SK-N-SH (cell line): ENCODE measurements around the gene STIM2. TPM values are rescaled to one million over a fixed set of nuclear protein-coding genes. Genes with fewer than 3 reads are reported as not detected.

Source experiments
- CTCF ChIA-PET: fragments of 300-600, 350-600 bp; formaldehyde crosslinking; extraction: SDS; loops from one replicate; lab custom pipeline; 2021; lab: Yijun Ruan, JAX
- POLR2A ChIA-PET: fragments of 350-600 bp; sonication (Branson Sonifier 250); formaldehyde crosslinking; extraction: SDS; loops from one replicate; lab custom pipeline; 2020; ENCODE audit warnings: antibody characterized with exemption, inconsistent platforms; lab: Yijun Ruan, JAX
- DNase-seq: peaks from one replicate; pipeline ENCODE4 v3.0.0; 2012
- H2AFZ ChIP-seq: fragments of 200-600 bp; sonication (generic); 2 replicates; pipeline ENCODE4 v1.8.1; 2016; ENCODE audit warnings: antibody characterized with exemption, mild to moderate bottlenecking, low read depth
- H3F3A ChIP-seq: fragments of 200-600 bp; sonication (generic); replicated peaks from 2 replicates; pipeline ENCODE3; 2016; ENCODE audit warnings: antibody characterized with exemption, mild to moderate bottlenecking; ENCODE audit not compliant: insufficient read depth
- H3K27ac ChIP-seq, 2 experiments: fragments of 200-500 bp in 1 of 2; fragments of 200-600 bp in 1 of 2; sonication (Bioruptor generic) in 1 of 2; sonication (generic), shearing (Covaris generic) in 1 of 2; 2 replicates each; pipeline versions ENCODE4 v1.5.1 to v1.6.1; 2014 to 2016; ENCODE audit warnings: low read depth in 2 of 2, inconsistent platforms in 1 of 2, low read length in 1 of 2, mild to moderate bottlenecking in 1 of 2, mixed read lengths in 1 of 2
- H3K27me3 ChIP-seq: fragments of 200-600 bp; sonication (generic), shearing (Covaris generic); 2 replicates; pipeline ENCODE4 v1.6.1; 2016; ENCODE audit warnings: mixed run types; ENCODE audit not compliant: insufficient read depth
- H3K36me3 ChIP-seq, 2 experiments: fragments of 200-500 bp in 1 of 2; fragments of 200-600 bp in 1 of 2; sonication (Bioruptor generic) in 1 of 2; sonication (generic) in 1 of 2; replicated peaks in 1 of 2; 2 replicates each; pipeline versions ENCODE3 to v1.5.1; 2014 to 2016; ENCODE audit warnings: low read length in 1 of 2, mild to moderate bottlenecking in 1 of 2; ENCODE audit not compliant: insufficient read depth in 2 of 2, control insufficient read depth in 1 of 2
- H3K4me1 ChIP-seq, 2 experiments: fragments of 200-500 bp in 1 of 2; fragments of 200-600 bp in 1 of 2; sonication (Bioruptor generic) in 1 of 2; sonication (generic), shearing (Covaris generic) in 1 of 2; 2 replicates each; pipeline versions ENCODE4 v1.5.1 to v1.6.1; 2014 to 2016; ENCODE audit warnings: low read depth in 1 of 2, low read length in 1 of 2, mixed run types in 1 of 2; ENCODE audit not compliant: insufficient read depth in 2 of 2, control insufficient read depth in 1 of 2
- H3K4me2 ChIP-seq: fragments of 200-600 bp; sonication (generic), shearing (Covaris generic); 2 replicates; pipeline ENCODE4 v1.6.1; 2017; ENCODE audit warnings: mixed run types
- H3K4me3 ChIP-seq, 2 experiments: fragments of 200-500 bp in 1 of 2; fragments of 200-600 bp in 1 of 2; sonication (Bioruptor generic) in 1 of 2; sonication (generic), shearing (Covaris generic) in 1 of 2; 2 replicates each; pipeline versions ENCODE4 v1.5.1 to v1.8.1; 2014 to 2016; ENCODE audit warnings: low read depth in 2 of 2, inconsistent platforms in 1 of 2, low read length in 1 of 2, mild to moderate bottlenecking in 1 of 2, mixed read lengths in 1 of 2, moderate library complexity in 1 of 2
- H3K79me2 ChIP-seq: fragments of 200-600 bp; sonication (generic); 2 replicates; pipeline ENCODE4 v1.8.1; 2017; ENCODE audit warnings: mild to moderate bottlenecking; ENCODE audit not compliant: insufficient read depth
- H3K9ac ChIP-seq: fragments of 200-600 bp; sonication (generic); 2 replicates; pipeline ENCODE4 v1.6.1; 2017; ENCODE audit warnings: mixed run types
- H3K9me2 ChIP-seq: fragments of 200-600 bp; sonication (generic); 2 replicates; pipeline ENCODE4 v1.6.1; 2017; ENCODE audit warnings: mixed run types
- H3K9me3 ChIP-seq: fragments of 200-600 bp; sonication (generic); 2 replicates; pipeline ENCODE4 v1.6.1; 2017; ENCODE audit warnings: mixed run types, mild to moderate bottlenecking, moderate library complexity
- H4K20me1 ChIP-seq: fragments of 200-600 bp; sonication (generic); 2 replicates; pipeline ENCODE4 v1.6.1; 2017; ENCODE audit warnings: mild to moderate bottlenecking, mixed run types; ENCODE audit not compliant: insufficient read depth
- ELF1 ChIP-seq: IDR thresholded peaks from 2 replicates; pipeline ENCODE4 v1.4.0; 2012
- EP300 ChIP-seq, 2 experiments: IDR thresholded peaks; 2 replicates each; pipeline versions ENCODE4 v1.4.0 to v1.6.1; 2012; ENCODE audit warnings: borderline replicate concordance in 1 of 2, low read depth in 1 of 2, low read length in 1 of 2
- FOSL2 ChIP-seq: IDR thresholded peaks from 2 replicates; pipeline ENCODE4 v1.4.0; 2012; ENCODE audit warnings: low read depth, mild to moderate bottlenecking, moderate library complexity, borderline replicate concordance
- FOXJ3 ChIP-seq: sonication (generic); formaldehyde crosslinking; IDR thresholded peaks from 2 replicates; pipeline ENCODE4 v1.5.1; 2020; ENCODE audit warnings: mild to moderate bottlenecking, missing genetic modification reagents
- FOXM1 ChIP-seq: IDR thresholded peaks from 2 replicates; pipeline ENCODE4 v1.4.0; 2012; ENCODE audit warnings: low read depth, mild to moderate bottlenecking
- GATA2 ChIP-seq: sonication (generic); formaldehyde crosslinking; IDR thresholded peaks from 2 replicates; pipeline ENCODE4 v1.5.0; 2020; ENCODE audit warnings: mild to moderate bottlenecking, missing genetic modification reagents
- JUND ChIP-seq: IDR thresholded peaks from 2 replicates; pipeline ENCODE4 v1.4.0; 2012
- MXI1 ChIP-seq: IDR thresholded peaks from 2 replicates; pipeline ENCODE4 v1.6.1; 2012; ENCODE audit warnings: mild to moderate bottlenecking, low read depth, low read length, improper control_type of control experiment
- NFIC ChIP-seq: IDR thresholded peaks from 2 replicates; pipeline ENCODE4 v1.4.0; 2012; ENCODE audit warnings: borderline replicate concordance
- NRF1 ChIP-seq: IDR thresholded peaks from 2 replicates; pipeline ENCODE4 v1.6.1; 2012; ENCODE audit warnings: low read depth, mild to moderate bottlenecking, low read length
- RXRA ChIP-seq: IDR thresholded peaks from 2 replicates; pipeline ENCODE4 v1.4.0; 2012; ENCODE audit warnings: low read depth, mild to moderate bottlenecking, borderline replicate concordance
- SIN3A ChIP-seq: IDR thresholded peaks from 2 replicates; pipeline ENCODE4 v1.6.1; 2012; ENCODE audit warnings: low read depth, mild to moderate bottlenecking, low read length, moderate library complexity, borderline replicate concordance
- SMC3 ChIP-seq: IDR thresholded peaks from 2 replicates; pipeline ENCODE4 v1.6.1; 2012; ENCODE audit warnings: low read depth, low read length, improper control_type of control experiment
- TAF1 ChIP-seq: IDR thresholded peaks from 2 replicates; pipeline ENCODE4 v1.6.1; 2012; ENCODE audit warnings: low read depth, mild to moderate bottlenecking, low read length, moderate library complexity, borderline replicate concordance
- TCF12 ChIP-seq: IDR thresholded peaks from 2 replicates; pipeline ENCODE4 v1.4.0; 2012
- WGBS: methylation state at CpG from one replicate; pipeline ENCODE4 v1.1.6; 2017; ENCODE audit warnings: low lambda C conversion rate; 5-methylcytosine and 5-hydroxymethylcytosine counted together
- polyA plus RNA-seq, 3 experiments: library from polyadenylated mRNA; depleted of rRNA; stranded (reverse); fragments of >200 nt; gene quantifications; 2 replicates each; pipeline ENCODE4 v1.2.3, GENCODE V29; 2012
- TF ChIP-seq, protein P1 (sequence below): fragments of 200-600 bp; sonication (generic); IDR thresholded peaks from 2 replicates; pipeline ENCODE4 v1.6.1; 2017; ENCODE audit warnings: antibody characterized with exemption, mild to moderate bottlenecking, moderate library complexity
- TF ChIP-seq, protein P2 (sequence below): fragments of 150-350 bp; IDR thresholded peaks from 2 replicates; pipeline ENCODE4 v1.6.1; 2016; ENCODE audit warnings: mild to moderate bottlenecking, low read depth, low read length
- TF ChIP-seq, protein P3 (sequence below): IDR thresholded peaks from 2 replicates; pipeline ENCODE4 v1.4.0; 2012; ENCODE audit warnings: low read depth, borderline replicate concordance
- TF ChIP-seq, protein P4 (sequence below): IDR thresholded peaks from 2 replicates; pipeline ENCODE4 v1.4.0; 2012; ENCODE audit warnings: low read depth
- TF ChIP-seq, protein P5 (sequence below): IDR thresholded peaks from 2 replicates; pipeline ENCODE4 v1.6.1; 2012; ENCODE audit warnings: mild to moderate bottlenecking, low read depth, low read length, moderate library complexity

Gene STIM2
- polyA plus RNA-seq, 1 of the 3 experiments (the other 2 are of a cell fraction) = 14.7 TPM

DNA sequence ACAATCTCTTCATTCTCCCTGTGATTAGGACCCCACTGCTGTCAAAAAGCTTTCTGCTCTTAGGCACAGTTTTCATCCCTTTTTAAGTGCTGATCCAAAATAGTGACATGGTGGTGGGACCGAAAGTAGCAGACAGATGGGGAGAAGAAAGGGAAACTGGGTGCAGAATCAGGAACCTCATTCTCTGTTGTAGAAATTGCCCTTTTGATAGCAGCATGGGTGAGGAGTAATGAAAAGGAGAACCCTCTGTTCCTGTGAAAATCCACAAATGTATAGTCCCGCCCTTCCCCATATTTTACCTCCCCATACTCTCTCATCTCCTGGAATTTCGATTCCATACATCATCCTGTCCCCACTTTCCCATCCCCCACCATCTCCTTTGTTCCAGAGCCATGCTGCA is 126.5 kb downstream of the STIM2 start:
- TF ChIP-seq, protein P1, sequence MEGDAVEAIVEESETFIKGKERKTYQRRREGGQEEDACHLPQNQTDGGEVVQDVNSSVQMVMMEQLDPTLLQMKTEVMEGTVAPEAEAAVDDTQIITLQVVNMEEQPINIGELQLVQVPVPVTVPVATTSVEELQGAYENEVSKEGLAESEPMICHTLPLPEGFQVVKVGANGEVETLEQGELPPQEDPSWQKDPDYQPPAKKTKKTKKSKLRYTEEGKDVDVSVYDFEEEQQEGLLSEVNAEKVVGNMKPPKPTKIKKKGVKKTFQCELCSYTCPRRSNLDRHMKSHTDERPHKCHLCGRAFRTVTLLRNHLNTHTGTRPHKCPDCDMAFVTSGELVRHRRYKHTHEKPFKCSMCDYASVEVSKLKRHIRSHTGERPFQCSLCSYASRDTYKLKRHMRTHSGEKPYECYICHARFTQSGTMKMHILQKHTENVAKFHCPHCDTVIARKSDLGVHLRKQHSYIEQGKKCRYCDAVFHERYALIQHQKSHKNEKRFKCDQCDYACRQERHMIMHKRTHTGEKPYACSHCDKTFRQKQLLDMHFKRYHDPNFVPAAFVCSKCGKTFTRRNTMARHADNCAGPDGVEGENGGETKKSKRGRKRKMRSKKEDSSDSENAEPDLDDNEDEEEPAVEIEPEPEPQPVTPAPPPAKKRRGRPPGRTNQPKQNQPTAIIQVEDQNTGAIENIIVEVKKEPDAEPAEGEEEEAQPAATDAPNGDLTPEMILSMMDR = no peak
- TF ChIP-seq MXI1 (no peak), EP300 (IDR thresholded peaks at IDR 0.05; ENCODE audit: borderline replicate concordance in 1 of 2, low read depth in 1 of 2, low read length in 1 of 2) (no peak), FOXM1 (no peak), RXRA (no peak), SIN3A (no peak), FOXJ3 (CRISPR knock-in tag) (no peak), SMC3 (no peak), TCF12 (no peak), NFIC (no peak), TAF1 (no peak), ELF1 (no peak), FOSL2 (no peak), JUND (no peak), GATA2 (CRISPR knock-in tag) (no peak), NRF1 (no peak)
- TF ChIP-seq, protein P2, sequence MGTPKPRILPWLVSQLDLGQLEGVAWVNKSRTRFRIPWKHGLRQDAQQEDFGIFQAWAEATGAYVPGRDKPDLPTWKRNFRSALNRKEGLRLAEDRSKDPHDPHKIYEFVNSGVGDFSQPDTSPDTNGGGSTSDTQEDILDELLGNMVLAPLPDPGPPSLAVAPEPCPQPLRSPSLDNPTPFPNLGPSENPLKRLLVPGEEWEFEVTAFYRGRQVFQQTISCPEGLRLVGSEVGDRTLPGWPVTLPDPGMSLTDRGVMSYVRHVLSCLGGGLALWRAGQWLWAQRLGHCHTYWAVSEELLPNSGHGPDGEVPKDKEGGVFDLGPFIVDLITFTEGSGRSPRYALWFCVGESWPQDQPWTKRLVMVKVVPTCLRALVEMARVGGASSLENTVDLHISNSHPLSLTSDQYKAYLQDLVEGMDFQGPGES = no peak
- TF ChIP-seq, protein P3, sequence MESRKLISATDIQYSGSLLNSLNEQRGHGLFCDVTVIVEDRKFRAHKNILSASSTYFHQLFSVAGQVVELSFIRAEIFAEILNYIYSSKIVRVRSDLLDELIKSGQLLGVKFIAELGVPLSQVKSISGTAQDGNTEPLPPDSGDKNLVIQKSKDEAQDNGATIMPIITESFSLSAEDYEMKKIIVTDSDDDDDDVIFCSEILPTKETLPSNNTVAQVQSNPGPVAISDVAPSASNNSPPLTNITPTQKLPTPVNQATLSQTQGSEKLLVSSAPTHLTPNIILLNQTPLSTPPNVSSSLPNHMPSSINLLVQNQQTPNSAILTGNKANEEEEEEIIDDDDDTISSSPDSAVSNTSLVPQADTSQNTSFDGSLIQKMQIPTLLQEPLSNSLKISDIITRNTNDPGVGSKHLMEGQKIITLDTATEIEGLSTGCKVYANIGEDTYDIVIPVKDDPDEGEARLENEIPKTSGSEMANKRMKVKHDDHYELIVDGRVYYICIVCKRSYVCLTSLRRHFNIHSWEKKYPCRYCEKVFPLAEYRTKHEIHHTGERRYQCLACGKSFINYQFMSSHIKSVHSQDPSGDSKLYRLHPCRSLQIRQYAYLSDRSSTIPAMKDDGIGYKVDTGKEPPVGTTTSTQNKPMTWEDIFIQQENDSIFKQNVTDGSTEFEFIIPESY = no peak
- TF ChIP-seq, protein P4, sequence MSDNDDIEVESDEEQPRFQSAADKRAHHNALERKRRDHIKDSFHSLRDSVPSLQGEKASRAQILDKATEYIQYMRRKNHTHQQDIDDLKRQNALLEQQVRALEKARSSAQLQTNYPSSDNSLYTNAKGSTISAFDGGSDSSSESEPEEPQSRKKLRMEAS = no peak
- TF ChIP-seq, protein P5, sequence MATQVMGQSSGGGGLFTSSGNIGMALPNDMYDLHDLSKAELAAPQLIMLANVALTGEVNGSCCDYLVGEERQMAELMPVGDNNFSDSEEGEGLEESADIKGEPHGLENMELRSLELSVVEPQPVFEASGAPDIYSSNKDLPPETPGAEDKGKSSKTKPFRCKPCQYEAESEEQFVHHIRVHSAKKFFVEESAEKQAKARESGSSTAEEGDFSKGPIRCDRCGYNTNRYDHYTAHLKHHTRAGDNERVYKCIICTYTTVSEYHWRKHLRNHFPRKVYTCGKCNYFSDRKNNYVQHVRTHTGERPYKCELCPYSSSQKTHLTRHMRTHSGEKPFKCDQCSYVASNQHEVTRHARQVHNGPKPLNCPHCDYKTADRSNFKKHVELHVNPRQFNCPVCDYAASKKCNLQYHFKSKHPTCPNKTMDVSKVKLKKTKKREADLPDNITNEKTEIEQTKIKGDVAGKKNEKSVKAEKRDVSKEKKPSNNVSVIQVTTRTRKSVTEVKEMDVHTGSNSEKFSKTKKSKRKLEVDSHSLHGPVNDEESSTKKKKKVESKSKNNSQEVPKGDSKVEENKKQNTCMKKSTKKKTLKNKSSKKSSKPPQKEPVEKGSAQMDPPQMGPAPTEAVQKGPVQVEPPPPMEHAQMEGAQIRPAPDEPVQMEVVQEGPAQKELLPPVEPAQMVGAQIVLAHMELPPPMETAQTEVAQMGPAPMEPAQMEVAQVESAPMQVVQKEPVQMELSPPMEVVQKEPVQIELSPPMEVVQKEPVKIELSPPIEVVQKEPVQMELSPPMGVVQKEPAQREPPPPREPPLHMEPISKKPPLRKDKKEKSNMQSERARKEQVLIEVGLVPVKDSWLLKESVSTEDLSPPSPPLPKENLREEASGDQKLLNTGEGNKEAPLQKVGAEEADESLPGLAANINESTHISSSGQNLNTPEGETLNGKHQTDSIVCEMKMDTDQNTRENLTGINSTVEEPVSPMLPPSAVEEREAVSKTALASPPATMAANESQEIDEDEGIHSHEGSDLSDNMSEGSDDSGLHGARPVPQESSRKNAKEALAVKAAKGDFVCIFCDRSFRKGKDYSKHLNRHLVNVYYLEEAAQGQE = no peak
- TF ChIP-seq, all 33 proteins: peak for 0
- 90% methylated on average over 3 of the region's 3 CpGs for WGBS
- Histone ChIP-seq H3K4me3 (no peak overlapping the region), H3K27ac (no peak overlapping the region), H3F3A (no peaks in the 10 kb centered on the region), H3K4me2 (no peak overlapping the region), H3K9ac (no peak overlapping the region), H4K20me1 (no peaks in the 10 kb centered on the region), H3K36me3 (no peaks in the 10 kb centered on the region), H3K27me3 (no peaks in the 10 kb centered on the region), H2AFZ (no peak overlapping the region), H3K79me2 (no peaks in the 10 kb centered on the region), H3K9me2 (no peaks in the 10 kb centered on the region), H3K9me3 (no peaks in the 10 kb centered on the region), H3K4me1 (no peaks in the 10 kb centered on the region)
- POLR2A ChIA-PET = no interaction called here
- no peak for DNase-seq
- CTCF ChIA-PET = no interaction called here
